Panc1 (cell line): ENCODE measurements around the gene ZC3H13.

Experiments
- POLR2AphosphoS5 ChIP-seq: IDR thresholded peaks from 2 replicates; pipeline ENCODE4 v1.6.1; 2012; ENCODE audit warnings: mild to moderate bottlenecking, low read depth, low read length, moderate library complexity
- TCF7L2 ChIP-seq: IDR thresholded peaks from 2 replicates; pipeline ENCODE4 v1.6.1; 2011; ENCODE audit warnings: mild to moderate bottlenecking, low read depth, low read length, inconsistent platforms
- TF ChIP-seq, protein P1 (sequence below): fragments of 450-650 bp; IDR thresholded peaks from 2 replicates; pipeline ENCODE4 v1.5.1; 2017; ENCODE audit warnings: mild to moderate bottlenecking

DNA sequence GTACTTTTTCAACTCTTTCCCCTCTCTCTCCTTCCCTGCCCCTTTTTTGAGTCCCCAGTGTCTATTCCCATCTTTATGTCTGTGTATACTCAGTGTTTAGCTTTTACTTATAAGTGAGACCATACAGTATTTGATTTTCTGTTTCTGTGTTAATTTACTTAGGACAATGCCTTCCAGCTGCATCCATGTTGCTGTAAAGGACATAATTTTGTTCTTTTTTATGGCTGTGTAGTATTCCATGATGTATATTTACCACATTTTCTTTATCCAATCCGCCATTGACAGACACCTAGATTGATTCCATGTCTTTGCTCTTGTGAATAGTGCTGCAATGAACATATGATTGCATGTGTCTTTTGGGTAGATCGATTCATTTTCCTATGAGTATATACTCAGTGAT, 10.7 kb upstream of the ZC3H13 start:
- TF ChIP-seq, protein P1, sequence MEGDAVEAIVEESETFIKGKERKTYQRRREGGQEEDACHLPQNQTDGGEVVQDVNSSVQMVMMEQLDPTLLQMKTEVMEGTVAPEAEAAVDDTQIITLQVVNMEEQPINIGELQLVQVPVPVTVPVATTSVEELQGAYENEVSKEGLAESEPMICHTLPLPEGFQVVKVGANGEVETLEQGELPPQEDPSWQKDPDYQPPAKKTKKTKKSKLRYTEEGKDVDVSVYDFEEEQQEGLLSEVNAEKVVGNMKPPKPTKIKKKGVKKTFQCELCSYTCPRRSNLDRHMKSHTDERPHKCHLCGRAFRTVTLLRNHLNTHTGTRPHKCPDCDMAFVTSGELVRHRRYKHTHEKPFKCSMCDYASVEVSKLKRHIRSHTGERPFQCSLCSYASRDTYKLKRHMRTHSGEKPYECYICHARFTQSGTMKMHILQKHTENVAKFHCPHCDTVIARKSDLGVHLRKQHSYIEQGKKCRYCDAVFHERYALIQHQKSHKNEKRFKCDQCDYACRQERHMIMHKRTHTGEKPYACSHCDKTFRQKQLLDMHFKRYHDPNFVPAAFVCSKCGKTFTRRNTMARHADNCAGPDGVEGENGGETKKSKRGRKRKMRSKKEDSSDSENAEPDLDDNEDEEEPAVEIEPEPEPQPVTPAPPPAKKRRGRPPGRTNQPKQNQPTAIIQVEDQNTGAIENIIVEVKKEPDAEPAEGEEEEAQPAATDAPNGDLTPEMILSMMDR: no peak
- no peak for TF ChIP-seq POLR2AphosphoS5
- no peak for TF ChIP-seq TCF7L2
